HG02610 (cell line): ENCODE results near the gene CBY1.

ENCODE experiments used
- ATAC-seq: cut with Tn5 transposase; IDR thresholded peaks from one replicate; pipeline ENCODE4 v1.9.1; 2021; ENCODE audit warnings: mild to moderate bottlenecking, moderate library complexity; ENCODE audit not compliant: unreplicated experiment

Gene CBY1

GRCh38 chr22:38700270-38700788 lies 43.9 kb downstream of the CBY1 start:
- no peak for ATAC-seq

- no peak for ATAC-seq
Measured at GRCh38 chr22:38700789-38701628, 44.6 kb downstream of the CBY1 start, which contains the start of gene JOSD1. TSS of gene JOSD1 (minus strand) at chr22:38700943. CDS start at chr22:38699987, 956 bp downstream.

- no peak for ATAC-seq
Measured at GRCh38 chr22:38704654-38705234, 48.3 kb downstream of the CBY1 start.

GRCh38 chr22:38705235-38706100 lies 49.0 kb downstream of the CBY1 start, which contains the start of gene GTPBP1:
TSS of gene GTPBP1 (plus strand) at chr22:38705944. CDS start at chr22:38705956, 12 bp downstream.
- ATAC-seq, result peak; percentile 78

GRCh38 chr22:38706101-38706900 lies 49.9 kb downstream of the CBY1 start:
- ATAC-seq, result peak; percentile 0

- ATAC-seq, result no peak
Measured at GRCh38 chr22:38706901-38707195, 50.4 kb downstream of the CBY1 start.

- no peak for ATAC-seq
Measured at GRCh38 chr22:38707346-38707745, 50.9 kb downstream of the CBY1 start.

GRCh38 chr22:38707984-38708383 lies 51.5 kb downstream of the CBY1 start:
- no peak for ATAC-seq

GRCh38 chr22:38709306-38709705 lies 52.9 kb downstream of the CBY1 start:
- ATAC-seq, result no peak

GRCh38 chr22:38710351-38710750 lies 53.9 kb downstream of the CBY1 start:
- no peak for ATAC-seq

GRCh38 chr22:38710866-38711265 lies 54.4 kb downstream of the CBY1 start:
- ATAC-seq, result no peak

- no peak for ATAC-seq
Measured at GRCh38 chr22:38712486-38713207, 56.2 kb downstream of the CBY1 start.

GRCh38 chr22:38713921-38714320 lies 57.5 kb downstream of the CBY1 start:
- ATAC-seq, result no peak

- ATAC-seq, result no peak
Measured at GRCh38 chr22:38715176-38715764, 58.8 kb downstream of the CBY1 start.

- no peak for ATAC-seq
Measured at GRCh38 chr22:38715852-38716251, 59.4 kb downstream of the CBY1 start.

- no peak for ATAC-seq
Measured at GRCh38 chr22:38716271-38716670, 59.8 kb downstream of the CBY1 start.

GRCh38 chr22:38716826-38717225 lies 60.4 kb downstream of the CBY1 start:
- no peak for ATAC-seq

- ATAC-seq, result no peak
Measured at GRCh38 chr22:38717244-38717643, 60.8 kb downstream of the CBY1 start.

GRCh38 chr22:38718414-38718813 lies 62.0 kb downstream of the CBY1 start:
- ATAC-seq, result no peak
